HG02678 (cell line): ENCODE results near the gene PADI4.

ENCODE experiments used
- ATAC-seq: cut with Tn5 transposase; IDR thresholded peaks from one replicate; pipeline ENCODE4 v1.9.1; 2021; ENCODE audit warnings: mild to moderate bottlenecking, moderate library complexity; ENCODE audit not compliant: unreplicated experiment

The PADI4 gene

GRCh38 chr1:17307946-17308345 lies at the start of gene PADI4:
Gene PADI4, plus strand, starts transcription at chr1:17308197. Its CDS starts 26 bp downstream, at chr1:17308223.
- ATAC-seq, result no peak

GRCh38 chr1:17258758-17259130 lies 49.3 kb upstream of the PADI4 start:
- no peak for ATAC-seq

GRCh38 chr1:17259233-17259873 lies 48.6 kb upstream of the PADI4 start:
- ATAC-seq, result no peak

GRCh38 chr1:17260264-17260663 lies 47.7 kb upstream of the PADI4 start:
- no peak for ATAC-seq

GRCh38 chr1:17260738-17261137 lies 47.3 kb upstream of the PADI4 start:
- ATAC-seq, result no peak

- ATAC-seq, result no peak
These were observed 44.1 kb upstream of the PADI4 start for GRCh38 chr1:17263936-17264335.

- ATAC-seq, result no peak
These were observed 43.5 kb upstream of the PADI4 start for GRCh38 chr1:17264470-17264869.

- no peak for ATAC-seq
These were observed 42.8 kb upstream of the PADI4 start for GRCh38 chr1:17265162-17265561.

GRCh38 chr1:17265950-17266349 lies 42.0 kb upstream of the PADI4 start:
- no peak for ATAC-seq

- no peak for ATAC-seq
These were observed 36.9 kb upstream of the PADI4 start for GRCh38 chr1:17270891-17271765.

- ATAC-seq, result no peak
These were observed 35.9 kb upstream of the PADI4 start for GRCh38 chr1:17272066-17272465.

GRCh38 chr1:17272646-17273045 lies 35.4 kb upstream of the PADI4 start:
- no peak for ATAC-seq

GRCh38 chr1:17273096-17273495 lies 34.9 kb upstream of the PADI4 start:
- ATAC-seq, result no peak

- no peak for ATAC-seq
These were observed 33.5 kb upstream of the PADI4 start for GRCh38 chr1:17274186-17275170.

GRCh38 chr1:17276568-17276967 lies 31.4 kb upstream of the PADI4 start:
- ATAC-seq, result no peak

- ATAC-seq, result no peak
These were observed 30.4 kb upstream of the PADI4 start for GRCh38 chr1:17277511-17278159.

GRCh38 chr1:17278996-17279830 lies 28.8 kb upstream of the PADI4 start:
- no peak for ATAC-seq

GRCh38 chr1:17280436-17280835 lies 27.6 kb upstream of the PADI4 start:
- ATAC-seq, result no peak

- ATAC-seq, result no peak
These were observed 27.1 kb upstream of the PADI4 start for GRCh38 chr1:17280894-17281293.

GRCh38 chr1:17281775-17282181 lies 26.2 kb upstream of the PADI4 start:
- no peak for ATAC-seq
